ENCODE results near the gene SRP68.

GRCh38 chr17:76053246-76054111 lies 18.8 kb downstream of the SRP68 start:
- TF ChIP-seq CTCF (IDR thresholded peaks at IDR 0.05; ENCODE audit: low read depth, low read length, missing input control) (no peak), MAX (IDR thresholded peaks at IDR 0.05) (no peak), RAD21 (IDR thresholded peaks at IDR 0.05) (no peak)
